HS-27A (cell line): ENCODE measurements around the gene ALG1L2.
"Not testable (repeated sequence)": the region's sequence is repeated elsewhere in the genome, so short reads cannot be mapped to it uniquely, and the experiment has no call there.

ENCODE experiments used
- DNase-seq: peaks from one replicate; pipeline ENCODE4 v3.0.0-alpha.2; 2012; ENCODE audit warnings: low read depth, missing footprints

Gene ALG1L2

DNA sequence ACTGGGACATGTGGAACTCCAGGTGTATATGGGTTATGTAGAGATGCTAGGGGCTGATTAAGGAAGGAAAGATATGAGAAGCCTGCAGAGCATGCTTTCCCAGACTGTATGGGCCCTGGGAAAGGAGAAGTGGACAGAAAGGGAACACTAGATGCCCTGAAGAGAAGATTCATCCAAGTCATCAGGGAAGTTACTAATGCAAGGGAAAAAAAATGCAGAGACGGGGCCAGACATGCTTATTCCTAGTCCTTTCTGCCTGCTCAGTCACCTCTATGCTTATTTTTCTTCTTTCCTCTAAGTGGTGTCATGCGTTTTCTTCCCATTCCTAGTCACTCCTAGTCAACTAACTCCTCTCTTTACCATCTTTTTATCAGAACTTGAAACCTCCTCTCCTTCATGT is 43.8 kb downstream of the ALG1L2 start:
- not testable (repeated sequence) for DNase-seq

DNA sequence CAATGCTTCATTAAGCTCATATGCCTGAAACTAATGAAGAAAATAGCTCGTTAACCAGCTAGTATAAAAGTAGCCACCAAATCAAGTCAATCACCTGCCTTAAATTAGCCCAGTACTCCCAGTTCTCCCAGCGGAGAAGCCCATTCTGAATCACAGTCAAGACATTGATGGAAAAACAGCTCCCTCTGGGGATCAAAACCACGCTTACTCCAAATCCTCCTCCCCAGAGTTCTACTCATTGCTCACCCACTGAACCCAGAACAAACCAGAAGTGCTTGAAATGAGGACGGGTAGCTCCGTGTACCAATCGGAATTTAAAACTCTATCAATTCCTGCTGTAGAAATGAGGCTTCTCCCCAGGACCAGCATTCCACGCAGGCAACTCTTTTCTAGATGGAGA is 54.7 kb downstream of the ALG1L2 start:
- DNase-seq: not testable (repeated sequence)

DNA sequence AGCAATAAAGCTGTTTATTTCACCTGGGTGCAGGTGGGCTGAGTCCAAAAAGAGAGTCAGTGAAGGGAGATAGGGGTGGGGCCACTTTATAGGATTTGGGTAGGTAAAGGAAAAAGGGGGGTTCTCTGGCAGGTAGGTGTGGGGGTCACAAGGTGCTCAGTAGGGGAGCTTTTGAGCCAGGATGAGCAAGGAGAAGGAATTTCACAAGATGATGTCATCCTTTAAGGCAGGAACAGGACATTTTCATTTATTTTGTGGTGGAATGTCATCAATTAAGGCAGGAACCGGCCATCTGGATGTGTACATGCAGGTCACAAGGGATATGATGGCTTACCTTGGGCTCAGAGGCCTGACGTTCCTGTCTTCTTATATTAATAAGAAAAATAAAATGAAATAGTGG is 56.1 kb downstream of the ALG1L2 start:
- DNase-seq: not testable (repeated sequence)

DNA sequence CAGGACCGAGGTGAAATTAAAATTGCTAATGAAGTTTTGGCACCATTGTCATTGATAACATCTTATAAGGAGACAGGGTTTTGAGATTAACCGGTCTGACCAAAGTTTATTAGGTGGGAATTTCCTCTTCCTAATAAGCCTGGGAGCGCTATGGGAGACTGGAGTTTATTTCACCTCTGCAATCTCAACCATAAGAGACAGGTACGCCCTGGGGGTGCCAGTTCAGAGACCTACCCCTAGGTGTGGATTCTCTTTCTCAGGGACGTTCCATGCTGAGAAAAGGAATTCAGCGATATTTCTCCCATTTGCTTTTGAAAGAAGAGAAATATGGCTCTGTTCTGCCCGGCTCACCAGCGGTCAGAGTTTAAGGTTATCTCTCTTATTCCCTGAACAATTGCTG is 57.4 kb downstream of the ALG1L2 start:
- not testable (repeated sequence) for DNase-seq

DNA sequence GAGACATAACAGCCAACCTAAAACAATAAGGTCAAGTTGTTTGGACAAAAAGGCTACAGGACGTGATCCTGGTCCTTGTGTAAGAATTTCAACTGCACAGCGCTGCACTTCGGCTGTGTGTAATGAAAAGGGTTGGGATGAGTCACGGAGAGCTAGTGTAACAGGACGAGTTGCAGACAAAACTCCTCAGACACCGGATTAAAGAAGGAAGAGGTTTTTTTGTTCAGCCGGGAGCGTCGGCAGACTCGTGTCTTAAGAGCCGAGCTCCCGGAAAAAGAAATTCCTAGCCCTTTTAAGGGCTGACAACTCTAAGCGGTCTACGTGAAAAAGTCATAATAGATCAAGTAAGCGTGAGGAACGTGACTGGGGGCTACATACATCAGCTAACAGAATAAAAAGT is 59.1 kb downstream of the ALG1L2 start:
- not testable (repeated sequence) for DNase-seq

DNA sequence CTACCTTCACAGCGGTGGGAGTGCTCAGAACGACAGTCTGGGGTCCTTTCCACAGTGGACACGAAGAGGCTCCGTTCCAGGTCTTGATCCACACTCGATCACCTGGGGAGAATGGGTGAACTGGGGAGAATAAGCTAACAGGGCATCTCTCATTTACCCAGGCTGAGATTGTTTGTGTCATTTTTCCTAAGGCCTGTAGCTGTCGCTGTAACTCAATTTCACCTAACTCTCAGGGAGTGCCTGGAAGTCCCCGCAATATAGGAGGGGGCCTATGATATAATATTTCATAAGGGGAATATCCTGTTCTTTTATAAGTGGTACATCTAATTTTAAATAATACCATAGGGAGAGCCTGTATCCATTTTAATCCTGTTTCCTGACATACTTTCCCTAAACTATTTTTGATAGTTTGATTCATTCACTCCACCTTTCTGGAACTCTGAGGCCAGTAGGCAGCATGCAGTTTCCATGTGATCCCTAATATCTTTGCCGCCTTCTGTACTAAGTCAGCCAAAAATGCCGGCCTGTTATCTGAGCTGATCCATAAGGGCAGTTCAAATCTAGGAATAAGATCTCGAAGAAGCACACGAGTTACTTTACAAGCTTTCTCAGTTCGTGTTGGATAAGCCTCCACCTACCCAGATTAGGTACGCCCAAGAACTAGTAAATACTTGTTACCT is 62.2 kb downstream of the ALG1L2 start:
- DNase-seq: not testable (repeated sequence)

DNA sequence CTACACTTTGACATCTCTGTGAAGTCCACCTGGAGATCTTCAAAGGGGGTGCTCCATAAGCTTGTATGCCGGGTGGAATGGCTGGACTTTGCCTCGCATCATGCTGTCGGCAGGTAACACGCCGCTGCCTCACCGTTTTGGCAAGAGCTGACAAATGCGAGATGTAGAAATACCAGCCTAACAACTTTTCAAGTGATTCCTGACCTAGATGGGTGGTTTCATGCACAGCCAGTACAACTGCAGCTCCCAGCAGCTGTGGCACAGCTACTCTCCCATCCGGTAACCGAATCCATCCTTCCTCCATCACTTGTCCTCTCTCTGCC is 62.7 kb downstream of the ALG1L2 start:
- not testable (repeated sequence) for DNase-seq

DNA sequence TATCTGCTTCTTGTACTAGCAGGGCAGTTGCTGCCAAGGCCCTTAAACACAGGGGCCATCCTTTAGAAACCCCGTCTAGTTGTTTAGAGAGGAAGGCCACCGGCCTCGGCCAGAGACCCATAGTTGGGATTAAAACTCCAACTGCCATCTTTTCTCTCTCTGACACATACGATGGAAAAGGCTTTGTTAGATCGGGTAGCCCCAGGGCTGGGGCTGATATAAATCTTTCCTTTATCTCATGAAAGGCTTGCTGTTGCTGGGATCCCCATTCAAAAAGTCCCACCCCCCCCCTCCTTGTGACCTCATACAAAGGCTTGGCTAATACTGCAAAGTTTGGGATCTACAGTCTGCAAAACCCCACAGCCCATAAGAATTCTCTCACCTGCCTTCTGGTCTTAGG is 63.8 kb downstream of the ALG1L2 start:
- DNase-seq: not testable (repeated sequence)

DNA sequence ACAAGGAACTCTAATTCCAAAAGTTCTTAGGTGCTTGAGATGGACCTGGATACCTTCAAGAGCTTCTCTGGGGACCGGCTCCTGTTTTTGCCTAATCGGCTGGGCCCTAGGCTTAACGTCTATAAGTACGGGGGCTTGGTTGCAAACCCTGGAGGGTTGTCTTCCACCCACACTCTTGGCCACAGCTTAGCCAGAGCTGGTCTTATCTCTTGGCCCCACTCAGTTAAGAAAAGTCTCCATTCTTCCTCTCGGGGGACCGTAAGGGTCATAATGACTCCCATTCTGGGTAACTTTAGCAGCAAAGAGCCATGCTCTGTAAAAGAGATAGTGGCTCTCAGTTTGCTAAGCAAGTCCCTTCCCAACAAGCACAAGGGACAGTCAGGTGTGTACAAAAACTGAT is 64.8 kb downstream of the ALG1L2 start:
- DNase-seq: not testable (repeated sequence)
